SW480 (cell line): ENCODE results near the gene PROSER3.
A peak's percentile ranks its signal among the peaks of the same experiment; 100 is the strongest.
"Not testable (repeated sequence)": the region's sequence is repeated elsewhere in the genome, so short reads cannot be mapped to it uniquely, and the experiment has no call there.

Experiments
- DNase-seq: peaks from one replicate; pipeline ENCODE4 v3.0.0-alpha.2; 2016; ENCODE audit warnings: low spot score

The PROSER3 gene

DNA sequence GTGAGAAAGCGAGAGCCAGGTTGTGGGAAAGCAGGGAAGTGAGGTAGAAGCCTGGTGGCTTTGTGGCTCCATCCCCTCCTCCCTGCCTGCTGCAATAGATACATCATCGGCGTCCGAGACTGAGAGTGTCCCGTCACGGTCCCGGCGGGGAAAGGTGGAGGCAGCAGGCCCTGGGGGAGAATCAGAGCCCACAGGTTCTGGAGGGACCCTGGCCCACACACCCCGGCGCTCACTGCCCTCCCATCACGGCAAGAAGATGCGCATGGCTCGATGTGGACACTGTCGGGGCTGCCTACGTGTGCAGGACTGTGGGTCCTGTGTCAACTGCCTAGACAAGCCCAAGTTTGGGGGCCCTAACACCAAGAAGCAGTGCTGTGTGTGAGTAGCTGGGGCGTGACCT, 35.1 kb upstream of the PROSER3 start:
- no peak for DNase-seq

DNA sequence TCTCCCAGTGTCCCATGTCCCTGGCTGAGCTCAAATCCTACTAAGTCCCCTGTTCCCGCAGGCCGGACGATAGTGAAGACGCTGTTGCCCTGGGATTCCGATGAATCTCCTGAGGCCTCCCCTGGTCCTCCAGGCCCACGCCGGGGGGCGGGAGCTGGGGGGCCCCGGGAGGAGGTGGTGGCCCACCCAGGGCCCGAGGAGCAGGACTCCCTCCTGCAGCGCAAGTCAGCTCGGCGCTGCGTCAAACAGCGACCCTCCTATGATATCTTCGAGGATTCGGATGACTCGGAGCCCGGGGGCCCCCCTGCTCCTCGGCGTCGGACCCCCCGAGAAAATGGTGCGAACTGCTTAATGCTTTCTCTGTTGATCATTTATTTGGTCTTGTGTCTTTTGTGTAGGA, 34.3 kb upstream of the PROSER3 start:
- no peak for DNase-seq

DNA sequence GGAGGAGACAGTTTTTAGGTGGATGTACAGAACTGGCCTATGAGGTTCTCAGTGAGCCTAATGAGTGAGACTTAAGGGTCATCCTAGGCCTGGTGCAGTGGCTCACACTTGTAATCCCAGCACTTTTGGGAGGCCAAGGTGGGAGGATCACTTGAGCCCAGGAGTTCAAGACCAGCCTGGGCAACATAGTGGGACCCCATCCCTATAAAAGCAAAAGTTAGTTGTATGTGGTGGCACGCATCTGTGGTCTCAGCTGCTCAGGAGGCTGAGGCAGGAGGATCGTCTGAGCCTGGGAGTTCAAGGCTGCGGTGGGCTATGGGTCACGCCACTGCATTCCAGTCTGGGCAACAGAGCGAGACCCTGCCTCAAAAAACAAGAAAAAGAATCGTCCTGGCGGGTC, 33.8 kb upstream of the PROSER3 start:
- DNase-seq, result not testable (repeated sequence)

DNA sequence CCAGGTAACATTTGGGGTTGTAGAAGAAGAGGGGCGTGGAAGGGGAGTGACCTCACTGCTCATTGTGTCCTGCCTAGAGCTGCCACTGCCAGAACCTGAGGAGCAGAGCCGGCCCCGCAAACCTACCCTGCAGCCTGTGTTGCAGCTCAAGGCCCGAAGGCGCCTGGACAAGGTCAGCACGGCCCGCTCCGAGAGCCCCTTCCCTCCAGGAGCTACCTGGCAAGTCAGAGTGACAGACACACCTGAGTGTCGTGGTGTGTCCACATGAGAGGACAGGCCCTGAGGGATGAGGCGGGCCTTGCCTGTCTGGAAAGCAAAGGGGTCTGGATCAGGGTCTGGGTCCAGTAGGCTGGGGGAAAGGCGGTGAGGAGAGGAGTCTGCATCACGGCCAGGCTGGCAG, 33.4 kb upstream of the PROSER3 start:
- no peak for DNase-seq

DNA sequence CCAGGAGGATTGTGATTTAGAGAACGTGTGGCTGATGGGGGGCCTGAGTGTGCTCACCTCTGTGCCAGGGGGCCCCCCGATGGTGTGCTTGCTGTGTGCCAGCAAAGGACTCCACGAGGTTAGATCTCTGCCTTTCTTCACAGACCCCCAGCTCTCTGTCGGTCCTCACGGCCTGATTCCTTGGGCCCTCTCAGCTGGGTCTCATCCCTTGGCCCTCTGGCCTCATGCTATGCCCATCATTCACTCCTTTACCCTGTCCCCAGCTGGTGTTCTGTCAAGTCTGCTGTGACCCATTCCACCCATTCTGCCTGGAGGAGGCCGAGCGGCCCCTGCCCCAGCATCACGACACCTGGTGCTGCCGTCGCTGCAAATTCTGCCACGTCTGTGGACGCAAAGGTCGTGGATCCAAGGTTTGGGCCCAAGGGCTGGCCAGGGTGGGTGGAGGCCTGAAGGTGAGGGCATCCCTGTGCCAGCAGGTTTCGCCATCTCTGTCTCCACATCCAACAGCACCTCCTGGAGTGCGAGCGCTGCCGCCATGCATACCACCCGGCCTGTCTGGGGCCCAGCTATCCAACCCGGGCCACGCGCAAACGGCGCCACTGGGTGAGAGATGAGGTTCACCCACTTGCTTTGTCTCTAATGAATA, 32.6 kb upstream of the PROSER3 start:
- no peak for DNase-seq

DNA sequence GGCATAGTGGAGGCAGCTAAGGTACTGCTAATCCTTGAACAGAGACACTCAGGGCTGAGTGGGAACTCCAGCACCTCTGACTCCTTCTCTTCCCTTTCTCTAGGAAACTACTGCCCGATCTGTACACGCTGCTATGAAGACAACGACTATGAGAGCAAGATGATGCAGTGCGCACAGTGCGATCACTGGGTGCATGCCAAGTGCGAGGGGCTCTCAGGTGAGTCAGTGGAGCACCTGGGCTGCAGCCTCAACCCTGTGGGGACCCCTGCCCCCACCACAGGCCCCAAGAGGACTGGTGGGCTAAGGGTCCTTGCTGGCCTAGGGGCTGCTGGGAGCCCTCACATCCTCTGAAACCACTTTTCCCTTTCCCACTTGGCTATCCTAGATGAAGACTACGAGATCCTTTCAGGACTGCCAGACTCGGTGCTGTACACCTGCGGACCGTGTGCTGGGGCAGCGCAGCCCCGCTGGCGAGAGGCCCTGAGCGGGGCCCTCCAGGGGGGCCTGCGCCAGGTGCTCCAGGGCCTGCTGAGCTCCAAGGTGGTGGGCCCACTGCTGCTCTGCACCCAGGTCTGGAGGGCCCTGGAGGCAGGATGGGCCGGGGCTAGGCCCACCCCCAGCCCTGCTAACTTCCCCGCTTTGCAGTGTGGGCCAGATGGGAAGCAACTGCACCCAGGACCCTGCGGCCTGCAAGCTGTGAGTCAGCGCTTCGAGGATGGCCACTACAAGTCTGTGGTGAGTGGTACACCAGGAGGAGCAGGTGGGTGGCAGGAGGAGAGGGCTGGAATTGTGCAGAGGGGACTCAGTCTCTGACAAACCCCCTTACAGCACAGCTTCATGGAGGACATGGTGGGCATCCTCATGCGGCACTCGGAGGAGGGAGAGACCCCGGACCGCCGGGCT, 30.7 kb upstream of the PROSER3 start:
- no peak for DNase-seq

DNA sequence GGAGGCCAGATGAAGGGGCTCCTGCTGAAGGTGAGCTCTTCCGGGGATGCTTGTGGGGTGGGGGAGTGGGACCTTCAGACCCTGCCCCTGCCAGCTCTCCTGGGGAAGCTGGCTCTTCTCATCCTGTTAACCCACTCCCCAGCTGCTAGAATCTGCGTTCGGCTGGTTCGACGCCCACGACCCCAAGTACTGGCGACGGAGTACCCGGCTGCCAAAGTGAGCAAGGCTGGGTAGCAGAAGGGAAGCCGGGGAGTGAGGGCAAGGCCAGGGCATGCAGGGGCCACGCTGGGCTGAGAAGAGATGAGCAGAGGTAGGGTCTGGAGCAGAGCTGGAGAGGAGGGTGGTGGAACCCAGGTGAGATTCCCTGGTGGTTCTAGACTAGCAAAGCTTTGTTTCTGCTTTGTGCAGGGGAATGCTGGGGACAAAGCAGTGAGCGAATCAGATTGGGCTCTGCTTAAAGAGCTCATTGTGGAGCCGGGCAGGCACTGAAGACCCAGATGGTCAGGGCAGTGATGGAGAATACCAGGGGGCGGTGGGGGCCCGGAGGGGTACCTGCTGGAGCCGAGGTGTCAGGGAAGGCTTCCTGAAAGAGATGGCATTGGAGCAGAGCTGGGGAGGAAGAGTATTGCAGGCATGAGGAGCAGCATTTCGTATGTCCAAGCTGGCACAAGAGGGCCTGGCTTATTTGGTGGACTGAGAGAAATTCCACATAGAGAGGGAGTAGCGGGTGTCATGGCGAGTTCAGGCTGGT, 29.8 kb upstream of the PROSER3 start:
- DNase-seq, result no peak

DNA sequence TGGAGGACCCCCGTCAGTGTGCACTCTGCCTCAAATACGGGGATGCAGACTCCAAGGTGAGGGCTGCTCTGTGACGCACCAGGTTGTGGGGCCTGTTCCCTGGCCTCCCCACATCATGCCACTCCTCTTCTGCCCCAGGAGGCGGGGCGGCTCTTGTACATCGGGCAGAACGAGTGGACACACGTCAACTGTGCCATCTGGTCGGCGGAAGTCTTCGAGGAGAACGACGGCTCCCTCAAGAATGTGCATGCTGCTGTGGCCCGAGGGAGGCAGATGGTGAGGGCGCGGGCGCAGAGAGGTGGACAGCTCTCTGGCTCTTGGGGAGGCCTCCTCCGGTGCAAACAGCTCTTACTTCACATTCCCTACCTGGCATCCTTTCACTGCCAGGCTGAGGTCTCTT, 29.0 kb upstream of the PROSER3 start:
- DNase-seq, result no peak

DNA sequence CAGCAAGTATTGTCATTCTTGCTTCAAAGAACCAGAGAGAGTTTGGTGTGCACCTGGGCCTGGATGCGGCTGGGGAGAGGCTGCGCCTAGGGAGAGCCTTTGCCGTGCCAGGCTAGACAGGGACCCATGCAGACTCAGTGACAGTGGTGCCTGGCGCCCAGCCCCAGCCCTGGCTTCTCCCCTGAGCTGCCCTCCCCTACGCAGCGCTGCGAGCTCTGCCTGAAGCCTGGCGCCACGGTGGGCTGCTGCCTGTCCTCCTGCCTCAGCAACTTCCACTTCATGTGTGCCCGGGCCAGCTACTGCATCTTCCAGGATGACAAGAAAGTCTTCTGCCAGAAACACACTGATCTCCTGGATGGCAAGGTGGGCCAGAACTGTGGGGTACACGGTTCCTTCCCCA, 28.2 kb upstream of the PROSER3 start:
- no peak for DNase-seq

DNA sequence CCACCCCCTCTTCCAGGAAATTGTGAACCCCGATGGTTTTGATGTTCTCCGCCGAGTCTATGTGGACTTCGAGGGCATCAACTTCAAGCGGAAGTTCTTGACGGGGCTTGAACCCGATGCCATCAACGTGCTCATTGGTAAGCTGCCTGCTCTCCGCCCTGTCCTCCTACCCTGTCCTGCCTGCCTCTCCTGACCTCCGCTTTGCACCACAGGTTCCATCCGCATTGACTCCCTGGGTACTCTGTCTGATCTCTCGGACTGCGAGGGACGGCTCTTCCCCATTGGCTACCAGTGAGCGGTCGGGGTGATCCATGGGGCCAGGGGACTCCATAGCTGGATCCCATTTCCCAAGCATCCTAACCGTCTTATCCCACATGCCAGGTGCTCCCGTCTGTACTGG, 27.6 kb upstream of the PROSER3 start:
- DNase-seq, result no peak

DNA sequence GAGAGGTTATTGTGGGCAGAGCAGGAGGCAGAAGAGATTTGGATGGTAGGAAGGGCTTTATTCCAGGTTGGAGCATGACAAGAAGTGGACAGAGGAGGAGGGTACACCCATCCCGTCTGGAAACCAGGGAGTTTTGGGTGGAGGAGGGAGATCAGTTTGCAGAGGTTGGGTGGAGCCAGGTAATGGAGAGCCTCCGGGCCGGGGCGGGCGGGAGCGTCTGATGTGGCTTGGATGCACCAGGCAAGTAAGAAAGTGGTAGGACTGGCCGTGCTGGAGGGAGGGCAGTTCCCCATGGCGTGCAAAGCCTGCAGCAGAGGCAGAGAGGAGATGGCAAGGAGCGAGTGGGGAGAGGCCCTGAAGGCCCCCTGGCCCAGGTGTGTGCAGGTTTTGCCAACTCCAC, 26.6 kb upstream of the PROSER3 start:
- DNase-seq, result peak; percentile 67

DNA sequence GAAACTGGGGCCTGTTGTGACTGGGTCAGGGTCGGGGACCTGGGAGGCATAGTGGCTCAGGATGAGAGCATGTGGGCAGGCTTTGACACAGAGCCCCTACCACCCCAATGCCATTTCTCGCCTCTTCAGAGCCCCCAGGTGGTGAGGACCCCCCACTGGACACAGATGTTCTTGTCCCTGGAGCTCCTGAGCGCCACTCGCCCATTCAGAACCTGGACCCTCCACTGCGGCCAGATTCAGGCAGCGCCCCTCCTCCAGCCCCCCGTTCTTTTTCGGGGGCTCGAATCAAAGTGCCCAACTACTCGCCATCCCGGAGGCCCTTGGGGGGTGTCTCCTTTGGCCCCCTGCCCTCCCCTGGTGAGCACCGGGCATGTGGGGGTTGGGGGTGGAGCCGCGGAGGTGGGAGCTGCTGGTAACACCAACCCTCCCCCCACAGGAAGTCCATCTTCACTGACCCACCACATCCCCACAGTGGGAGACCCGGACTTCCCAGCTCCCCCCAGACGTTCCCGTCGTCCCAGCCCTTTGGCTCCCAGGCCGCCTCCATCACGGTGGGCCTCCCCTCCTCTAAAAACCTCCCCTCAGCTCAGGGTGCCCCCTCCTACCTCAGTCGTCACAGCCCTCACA, 26.1 kb upstream of the PROSER3 start:
- DNase-seq, result no peak

DNA sequence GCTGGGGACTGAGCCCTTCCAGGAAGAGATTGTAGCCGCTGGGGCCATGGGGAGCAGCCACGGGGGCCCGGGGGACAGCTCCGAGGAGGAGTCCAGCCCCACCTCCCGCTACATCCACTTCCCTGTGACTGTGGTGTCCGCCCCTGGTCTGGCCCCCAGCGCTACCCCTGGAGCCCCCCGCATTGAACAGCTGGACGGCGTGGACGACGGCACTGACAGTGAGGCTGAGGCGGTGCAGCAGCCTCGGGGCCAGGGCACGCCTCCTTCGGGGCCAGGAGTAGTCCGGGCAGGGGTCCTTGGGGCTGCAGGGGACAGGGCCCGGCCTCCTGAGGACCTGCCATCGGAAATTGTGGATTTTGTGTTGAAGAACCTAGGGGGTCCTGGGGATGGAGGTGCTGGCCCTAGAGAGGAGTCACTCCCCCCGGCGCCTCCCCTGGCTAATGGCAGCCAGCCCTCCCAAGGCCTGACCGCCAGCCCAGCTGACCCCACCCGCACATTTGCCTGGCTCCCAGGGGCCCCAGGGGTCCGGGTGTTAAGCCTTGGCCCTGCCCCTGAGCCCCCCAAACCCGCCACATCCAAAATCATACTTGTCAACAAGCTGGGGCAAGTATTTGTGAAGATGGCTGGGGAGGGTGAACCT, 25.3 kb upstream of the PROSER3 start:
- no peak for DNase-seq

DNA sequence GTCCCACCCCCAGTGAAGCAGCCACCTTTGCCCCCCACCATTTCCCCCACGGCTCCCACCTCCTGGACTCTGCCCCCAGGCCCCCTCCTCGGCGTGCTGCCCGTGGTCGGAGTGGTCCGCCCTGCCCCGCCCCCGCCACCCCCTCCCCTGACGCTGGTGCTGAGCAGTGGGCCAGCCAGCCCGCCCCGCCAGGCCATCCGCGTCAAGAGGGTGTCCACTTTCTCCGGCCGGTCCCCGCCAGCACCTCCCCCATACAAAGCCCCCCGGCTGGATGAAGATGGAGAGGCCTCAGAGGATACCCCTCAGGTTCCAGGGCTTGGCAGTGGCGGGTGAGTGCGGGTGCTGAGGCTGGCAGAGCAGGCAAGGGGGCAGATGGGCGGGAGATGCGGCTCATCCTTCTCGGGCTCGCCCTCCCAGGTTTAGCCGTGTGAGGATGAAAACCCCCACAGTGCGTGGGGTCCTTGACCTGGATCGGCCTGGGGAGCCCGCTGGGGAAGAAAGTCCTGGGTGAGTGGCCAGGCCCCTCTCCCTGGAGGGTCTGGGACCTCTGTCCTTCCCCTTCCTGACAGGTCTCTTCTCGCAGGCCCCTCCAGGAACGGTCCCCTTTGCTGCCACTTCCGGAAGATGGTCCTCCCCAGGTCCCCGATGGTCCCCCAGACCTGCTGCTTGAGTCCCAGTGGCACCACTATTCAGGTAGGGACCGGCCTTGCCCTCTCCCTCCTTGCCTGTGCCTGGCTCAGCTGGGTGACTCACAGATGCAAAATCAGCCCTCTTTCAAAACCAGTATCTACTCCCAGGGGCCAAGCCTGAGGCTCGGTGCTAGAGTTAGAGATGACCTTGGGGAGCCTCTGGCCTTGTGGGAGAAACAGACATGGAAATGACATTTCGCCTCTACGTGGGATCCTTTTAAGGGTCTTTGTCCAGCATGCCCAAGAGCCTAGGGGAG, 24.5 kb upstream of the PROSER3 start:
- DNase-seq, result no peak

DNA sequence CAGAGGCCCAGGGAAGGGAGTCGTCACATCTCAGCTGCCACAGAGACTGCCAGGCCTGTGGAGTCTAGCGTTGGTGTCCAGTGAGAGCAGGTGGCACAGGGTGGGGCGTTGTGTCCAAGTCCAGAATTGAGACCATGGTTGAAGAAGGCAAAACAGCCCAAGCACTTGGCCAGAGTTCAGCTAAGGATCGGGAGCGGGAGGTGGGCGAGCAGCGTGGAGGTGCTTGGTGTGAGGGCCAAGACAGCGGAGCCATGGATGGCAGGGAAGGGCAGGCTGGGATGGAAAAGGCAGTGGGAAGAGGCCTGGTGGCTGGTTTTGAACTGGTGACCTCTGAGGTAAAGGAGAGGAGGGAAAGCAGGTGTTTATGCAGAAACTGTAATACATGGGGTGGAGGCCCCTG, 23.7 kb upstream of the PROSER3 start:
- no peak for DNase-seq

DNA sequence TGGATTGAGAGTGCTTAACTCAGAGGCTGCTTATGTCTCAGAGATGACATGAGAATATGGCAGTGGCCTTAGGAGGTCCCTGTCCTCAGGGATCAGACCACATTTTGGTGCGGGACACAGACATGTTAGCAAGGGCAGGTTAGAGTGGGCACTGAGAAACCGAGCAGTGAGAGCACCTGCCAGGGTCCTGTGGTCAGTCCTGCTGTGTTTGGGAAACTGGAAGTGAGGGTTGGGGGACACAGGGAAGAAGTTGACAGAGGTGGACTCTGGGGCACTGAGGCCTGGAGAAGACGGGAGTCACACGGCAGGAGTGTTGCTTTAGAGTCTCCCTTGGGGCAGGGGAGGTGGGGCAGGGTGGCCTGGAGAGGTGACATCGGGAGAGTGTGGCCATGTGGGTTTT, 23.1 kb upstream of the PROSER3 start:
- DNase-seq, result no peak

DNA sequence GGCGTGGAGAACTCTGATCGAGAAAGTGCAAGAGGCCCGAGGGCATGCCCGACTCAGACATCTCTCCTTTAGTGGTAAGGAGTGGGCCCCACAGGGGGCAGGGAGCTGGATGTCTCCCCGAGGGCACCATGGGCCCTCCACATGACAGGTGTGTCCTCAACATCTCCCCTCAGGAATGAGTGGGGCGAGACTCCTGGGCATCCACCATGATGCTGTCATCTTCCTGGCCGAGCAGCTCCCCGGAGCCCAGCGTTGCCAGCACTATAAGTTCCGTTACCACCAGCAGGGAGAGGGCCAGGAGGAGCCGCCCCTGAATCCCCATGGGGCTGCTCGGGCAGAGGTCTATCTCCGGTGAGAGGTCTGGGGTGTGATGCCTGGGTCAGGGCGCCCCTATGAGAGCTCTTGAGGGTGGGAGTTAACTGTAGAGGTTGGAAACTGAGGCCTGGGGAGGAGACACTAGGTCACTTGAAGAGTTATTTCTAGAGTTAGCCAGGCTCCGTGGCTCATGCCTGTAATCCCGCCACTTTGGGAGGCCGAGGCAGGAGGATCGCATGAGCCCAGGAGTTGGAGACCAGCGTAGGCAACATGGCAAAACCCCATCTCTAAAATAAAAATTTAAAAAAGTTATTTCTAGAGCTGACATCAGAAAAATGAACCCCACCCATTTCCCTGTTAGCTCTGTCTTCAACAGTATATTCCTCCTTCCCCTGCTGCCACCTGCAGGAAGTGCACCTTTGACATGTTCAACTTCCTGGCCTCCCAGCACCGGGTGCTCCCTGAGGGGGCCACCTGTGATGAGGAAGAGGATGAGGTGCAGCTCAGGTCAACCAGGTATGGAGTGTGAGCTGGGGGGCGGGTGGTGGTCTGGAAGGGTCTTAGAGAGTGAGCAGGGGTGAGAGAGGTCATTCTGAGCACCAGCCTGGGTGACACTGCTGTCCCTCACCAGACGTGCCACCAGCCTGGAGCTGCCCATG, 20.8 kb upstream of the PROSER3 start:
- DNase-seq, result no peak

DNA sequence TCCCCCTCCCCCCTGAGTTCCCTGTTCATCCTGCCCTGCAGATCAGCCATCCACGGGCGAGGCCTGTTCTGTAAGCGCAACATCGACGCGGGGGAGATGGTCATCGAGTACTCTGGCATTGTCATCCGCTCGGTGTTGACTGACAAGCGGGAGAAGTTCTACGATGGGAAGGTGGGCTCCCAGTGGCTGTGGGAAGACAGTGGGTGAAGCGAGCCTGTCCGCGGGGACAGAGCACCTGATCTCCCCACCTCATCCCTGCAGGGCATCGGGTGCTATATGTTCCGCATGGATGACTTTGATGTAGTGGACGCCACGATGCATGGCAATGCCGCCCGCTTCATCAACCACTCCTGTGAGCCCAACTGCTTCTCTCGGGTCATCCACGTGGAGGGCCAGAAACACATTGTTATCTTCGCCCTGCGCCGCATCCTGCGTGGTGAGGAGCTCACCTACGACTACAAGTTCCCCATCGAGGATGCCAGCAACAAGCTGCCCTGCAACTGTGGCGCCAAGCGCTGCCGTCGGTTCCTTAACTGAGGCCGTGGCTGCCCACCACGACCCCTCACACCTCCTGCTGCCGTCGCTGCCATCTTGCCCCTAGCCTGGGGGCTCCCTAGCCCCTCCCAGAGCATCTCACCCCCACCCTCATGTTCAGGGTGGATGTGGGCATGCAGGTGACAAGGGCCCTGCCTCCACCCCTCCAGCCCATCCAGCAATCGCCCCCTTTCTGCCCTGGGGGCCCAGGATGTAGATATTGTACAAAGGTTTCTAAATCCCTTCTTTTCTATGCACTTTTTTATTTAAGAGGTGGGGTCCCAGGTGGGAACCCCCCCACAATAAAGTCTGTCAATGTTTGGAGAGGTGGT, 19.7 kb upstream of the PROSER3 start:
- no peak for DNase-seq

DNA sequence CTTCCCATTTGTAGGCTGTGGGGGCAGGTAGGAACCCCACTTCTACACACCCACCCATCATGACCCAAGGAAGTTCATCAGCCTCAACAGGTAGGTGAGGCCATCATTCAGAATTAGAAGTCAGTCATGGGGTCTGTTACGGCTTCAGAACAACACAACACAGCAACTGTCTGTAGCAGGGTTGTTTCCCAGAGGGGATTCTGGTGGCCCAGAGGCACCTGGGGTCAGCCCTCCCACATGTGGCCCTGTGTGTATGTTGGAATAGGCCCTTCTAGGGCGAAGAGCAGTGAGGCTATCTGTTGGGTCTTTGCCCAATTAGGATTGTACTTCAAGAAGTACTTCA, 19.1 kb upstream of the PROSER3 start:
- no peak for DNase-seq
